HCT116 (cell line): ENCODE data around the gene NECAB3. TPM values are rescaled to one million over a fixed set of nuclear protein-coding genes. Genes with fewer than 3 reads are reported as not detected.

ENCODE experiments used
- ATAC-seq: fragments of 200-7000 bp; cut with Tn5 transposase; 2 replicates; pipeline ENCODE4 v1.9.1; 2020; ENCODE audit warnings: mild to moderate bottlenecking, moderate library complexity
- BruUV-seq: library from RNA; stranded (reverse); fragments of 400-500 nt; replicated peaks from 2 replicates; lab custom pipeline; 2021; lab: Mats Ljungman, UMichigan
- CTCF ChIA-PET: fragments of 300-600 bp; sonication (Branson Sonifier 250); formaldehyde crosslinking; loops from one replicate; lab custom pipeline; 2021; ENCODE audit warnings: antibody characterized with exemption; lab: Charles Lee
- POLR2A ChIA-PET: fragments of 300-600, 350-600 bp; sonication (Branson Sonifier 250); formaldehyde crosslinking; loops from one replicate; lab custom pipeline; 2021; ENCODE audit warnings: antibody characterized with exemption; lab: Charles Lee
- RAD21 ChIA-PET, 2 experiments: fragments of 300-600 bp; sonication (Branson Sonifier 250); formaldehyde crosslinking; loops; one replicate each; lab custom pipeline; 2023; ENCODE audit warnings: low total read pairs in 2 of 2; ENCODE audit not compliant: uncharacterized antibody in 2 of 2, unreplicated experiment in 2 of 2, low non-redundant PET in 1 of 2; lab: Charles Lee
- DNase-seq: peaks from one replicate; pipeline ENCODE4 v3.0.0-alpha.2; 2010; ENCODE audit warnings: low read depth, low spot score
- H2AFZ ChIP-seq: fragments of 200-600 bp; shearing (Covaris generic), sonication (generic); 2 replicates; pipeline ENCODE4 v1.6.1; 2017; ENCODE audit warnings: low read depth, mixed run types, mixed read lengths, antibody characterized with exemption, low read length; ENCODE audit not compliant: poor library complexity, severe bottlenecking
- H3K27ac ChIP-seq: 2 replicates; pipeline ENCODE4 v1.5.1; 2012; ENCODE audit warnings: low read depth, low read length
- H3K27me3 ChIP-seq: fragments of 200-600 bp; sonication (generic); 2 replicates; pipeline ENCODE4 v1.6.1; 2016; ENCODE audit warnings: mixed run types, low read length, mixed read lengths; ENCODE audit not compliant: insufficient read depth
- H3K36me3 ChIP-seq, 2 experiments: fragments of 200-500 bp in 1 of 2; fragments of 200-600 bp in 1 of 2; sonication (Bioruptor generic) in 1 of 2; sonication (generic) in 1 of 2; 2 replicates each; pipeline versions ENCODE4 v1.5.1 to v1.6.1; 2014 to 2016; ENCODE audit warnings: low read length in 2 of 2, inconsistent platforms in 1 of 2, mixed read lengths in 1 of 2, mixed run types in 1 of 2; ENCODE audit not compliant: insufficient read depth in 2 of 2, control insufficient read depth in 1 of 2
- H3K4me1 ChIP-seq, 2 experiments: fragments of 200-600 bp in 1 of 2; sonication (generic) in 1 of 2; 2 replicates each; pipeline versions ENCODE4 v1.5.1 to v1.6.1; 2012 to 2017; ENCODE audit warnings: low read length in 2 of 2, inconsistent platforms in 1 of 2, mild to moderate bottlenecking in 1 of 2, mixed read lengths in 1 of 2, mixed run types in 1 of 2, moderate library complexity in 1 of 2; ENCODE audit not compliant: insufficient read depth in 2 of 2, control insufficient read depth in 1 of 2
- H3K4me2 ChIP-seq: fragments of 200-600 bp; sonication (generic); 2 replicates; pipeline ENCODE4 v1.6.1; 2017; ENCODE audit warnings: mixed run types, low read length, mixed read lengths
- H3K4me3 ChIP-seq, 2 experiments: fragments of 200-600 bp in 1 of 2; sonication (generic) in 1 of 2; replicated peaks in 1 of 2; 2 replicates each; pipeline ENCODE4 v1.5.1; 2011 to 2016; ENCODE audit warnings: low read length in 2 of 2, control low read depth in 1 of 2, low read depth in 1 of 2, mild to moderate bottlenecking in 1 of 2, mixed read lengths in 1 of 2, mixed run types in 1 of 2
- H3K79me2 ChIP-seq: fragments of 200-600 bp; sonication (generic); 2 replicates; pipeline ENCODE4 v1.6.1; 2017; ENCODE audit warnings: mild to moderate bottlenecking, mixed run types, low read length, moderate library complexity, mixed read lengths; ENCODE audit not compliant: insufficient read depth
- H3K9ac ChIP-seq: fragments of 200-600 bp; sonication (generic); 2 replicates; pipeline ENCODE4 v1.6.1; 2016; ENCODE audit warnings: low read length, mixed read lengths
- H3K9me2 ChIP-seq: fragments of 200-600 bp; sonication (generic), shearing (Covaris generic); 2 replicates; pipeline ENCODE4 v1.6.1; 2017; ENCODE audit warnings: mixed run types, mild to moderate bottlenecking, moderate library complexity; ENCODE audit not compliant: insufficient read depth
- H3K9me3 ChIP-seq, 2 experiments: fragments of 200-500 bp in 1 of 2; fragments of 200-600 bp in 1 of 2; sonication (Bioruptor generic) in 1 of 2; sonication (generic) in 1 of 2; 2 replicates each; pipeline ENCODE4 v1.6.1; 2014 to 2017; ENCODE audit warnings: low read length in 2 of 2, mixed read lengths in 2 of 2, inconsistent platforms in 1 of 2, low read depth in 1 of 2, mild to moderate bottlenecking in 1 of 2, mixed run types in 1 of 2, moderate library complexity in 1 of 2; ENCODE audit not compliant: control insufficient read depth in 1 of 2, insufficient read depth in 1 of 2
- H4K20me1 ChIP-seq: fragments of 200-600 bp; sonication (generic), shearing (Covaris generic); 2 replicates; pipeline ENCODE4 v1.6.1; 2017; ENCODE audit warnings: mixed run types, mild to moderate bottlenecking, moderate library complexity; ENCODE audit not compliant: insufficient read depth
- EZH2phosphoT487 ChIP-seq: fragments of 200-600 bp; IDR thresholded peaks from 2 replicates; pipeline ENCODE4 v1.6.1; 2018; ENCODE audit warnings: antibody characterized with exemption, borderline replicate concordance
- FOSL1 ChIP-seq: IDR thresholded peaks from 2 replicates; pipeline ENCODE4 v1.6.1; 2012; ENCODE audit warnings: low read depth
- REST ChIP-seq: IDR thresholded peaks from 2 replicates; pipeline ENCODE4 v1.6.1; 2012; ENCODE audit warnings: low read depth
- intact Hi-C: fragments of 100-400 bp; cut with micrococcal nuclease; formaldehyde crosslinking; loops from 2 replicates; pipeline ENCODE4 v1.10.0; 2022
- total RNA-seq: library from RNA; stranded (reverse); gene quantifications from one replicate; pipeline ENCODE4 v1.2.1, GENCODE V29; 2021; ENCODE audit not compliant: unreplicated experiment
- TF ChIP-seq, protein P1 (sequence below): IDR thresholded peaks from 2 replicates; pipeline ENCODE4 v1.6.1; 2012

Gene NECAB3
- total RNA-seq, 1 experiment from 2014 or later, result 48.1 TPM

GRCh38 chr20:33650753-33651561 lies 23.3 kb downstream of the NECAB3 start:
- BruUV-seq, result no TSS peak
- no peak overlapping the region for H3K4me2 ChIP-seq

More at GRCh38 chr20:33650753-33651561, 23.3 kb downstream of the NECAB3 start:
- peaks cover 0 to 16% of the 10 kb centered on the region in 2 experiments; a peak in 1 of 4 replicates for H3K4me1 ChIP-seq
- H4K20me1 ChIP-seq, result no peaks in the 10 kb centered on the region
- H2AFZ ChIP-seq, result no peak overlapping the region
- ATAC-seq (no peak), DNase-seq (no peak)
- H3K27me3 ChIP-seq, result no peaks in the 10 kb centered on the region
- no peak overlapping the region for H3K27ac ChIP-seq
- H3K4me3 ChIP-seq, result no peak overlapping the region
- intact Hi-C loops, result loop anchor here (5.0 to 10.0 kb wide), 2 partner anchors 134 to 474 kb away; no protein-coding TSS in a partner anchor
- H3K9ac ChIP-seq, result no peak overlapping the region
- ChIA-PET POLR2A (no interaction called here), CTCF (interaction anchor here (1.7 kb wide), 1 partner anchor 13 kb away, joined by 5 read pairs; no protein-coding TSS in a partner anchor), RAD21 (no interaction called here)
- no peaks in the 10 kb centered on the region for H3K36me3 ChIP-seq
- no peaks in the 10 kb centered on the region for H3K9me3 ChIP-seq
- TF ChIP-seq REST (no peak), EZH2phosphoT487 (no peak), FOSL1 (no peak)
- TF ChIP-seq, protein P1, sequence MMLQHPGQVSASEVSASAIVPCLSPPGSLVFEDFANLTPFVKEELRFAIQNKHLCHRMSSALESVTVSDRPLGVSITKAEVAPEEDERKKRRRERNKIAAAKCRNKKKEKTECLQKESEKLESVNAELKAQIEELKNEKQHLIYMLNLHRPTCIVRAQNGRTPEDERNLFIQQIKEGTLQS, result no peak
- no peaks in the 10 kb centered on the region for H3K9me2 ChIP-seq
- H3K79me2 ChIP-seq, result no peaks in the 10 kb centered on the region
